ENCODE data around the gene PKP4.

DNA sequence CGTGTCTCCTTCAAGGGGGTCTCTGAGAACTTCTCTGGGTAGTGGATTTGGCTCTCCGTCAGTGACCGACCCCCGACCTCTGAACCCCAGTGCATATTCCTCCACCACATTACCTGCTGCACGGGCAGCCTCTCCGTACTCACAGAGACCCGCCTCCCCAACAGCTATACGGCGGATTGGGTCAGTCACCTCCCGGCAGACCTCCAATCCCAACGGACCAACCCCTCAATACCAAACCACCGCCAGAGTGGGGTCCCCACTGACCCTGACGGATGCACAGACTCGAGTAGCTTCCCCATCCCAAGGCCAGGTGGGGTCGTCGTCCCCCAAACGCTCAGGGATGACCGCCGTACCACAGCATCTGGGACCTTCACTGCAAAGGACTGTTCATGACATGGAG is 168.2 kb downstream of the PKP4 start:
- TF ChIP-seq POLR2A (IDR thresholded peaks at IDR 0.05; ENCODE audit: low read depth, low read length): no peak
- no peak for TF ChIP-seq POLR2AphosphoS5 (IDR thresholded peaks at IDR 0.05; ENCODE audit: low read depth, low read length)

All from GM12891 (cell line).